NCI-H2029 treated with DMSO at 0.1 percent for 48 hours (cell line): ENCODE data around the gene DCUN1D5.
"Not testable (repeated sequence)": the region's sequence is repeated elsewhere in the genome, so short reads cannot be mapped to it uniquely, and the experiment has no call there.

Experiments used
- DNase-seq: peaks from one replicate; lab custom pipeline; 2025; lab: John Stamatoyannopoulos, UW

Gene DCUN1D5

DNA sequence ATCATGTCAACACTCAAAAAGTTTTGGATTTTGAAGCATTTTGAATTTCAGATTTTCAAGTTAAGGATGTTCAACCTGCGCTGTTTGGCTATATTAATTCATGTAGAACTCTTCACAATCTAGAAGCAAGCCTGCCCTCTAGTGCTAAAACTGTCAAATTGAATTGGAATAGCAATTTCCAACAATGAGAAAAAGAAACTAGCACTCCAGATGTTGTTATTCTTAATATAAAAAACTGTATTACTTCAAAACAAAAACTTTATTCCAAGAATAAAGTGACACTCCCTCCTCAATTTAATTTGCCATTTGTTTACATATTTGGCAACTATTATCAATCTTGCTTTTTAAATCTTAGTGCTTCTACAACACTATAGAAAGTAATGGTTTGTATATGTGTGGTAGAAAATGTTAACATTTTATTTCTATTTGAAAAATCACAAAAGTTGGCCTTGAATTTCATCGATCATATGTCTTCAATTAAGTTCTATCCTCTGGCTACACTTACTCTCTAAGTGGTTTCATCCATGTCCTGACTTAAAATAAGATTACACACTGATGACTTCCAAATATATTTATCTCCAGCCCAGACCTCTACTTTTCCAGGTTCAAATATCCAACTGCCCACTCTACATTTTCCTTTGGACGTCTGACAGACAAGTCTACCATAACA lies 36.6 kb downstream of the DCUN1D5 start:
- peak; percentile 33 for DNase-seq

DNA sequence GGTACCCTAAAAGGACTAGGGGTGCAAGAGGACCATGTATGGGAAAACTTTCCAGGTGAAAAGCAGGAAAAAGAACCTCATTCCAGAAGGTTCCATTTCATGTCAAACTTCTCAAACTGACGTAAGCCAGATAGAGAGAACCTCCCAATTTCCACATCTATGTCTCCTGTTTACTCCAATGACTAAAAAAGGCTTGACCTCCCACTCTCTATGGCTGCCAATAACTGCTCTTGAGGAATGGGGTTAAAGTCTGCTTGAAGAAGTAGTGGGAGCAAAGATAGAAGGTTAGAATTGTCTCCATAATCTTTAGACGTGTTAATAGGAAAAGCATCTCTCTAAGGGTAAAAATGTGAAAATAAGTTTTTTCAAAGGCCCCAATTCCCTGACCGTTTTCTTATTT lies 38.0 kb downstream of the DCUN1D5 start:
- DNase-seq, result no peak

DNA sequence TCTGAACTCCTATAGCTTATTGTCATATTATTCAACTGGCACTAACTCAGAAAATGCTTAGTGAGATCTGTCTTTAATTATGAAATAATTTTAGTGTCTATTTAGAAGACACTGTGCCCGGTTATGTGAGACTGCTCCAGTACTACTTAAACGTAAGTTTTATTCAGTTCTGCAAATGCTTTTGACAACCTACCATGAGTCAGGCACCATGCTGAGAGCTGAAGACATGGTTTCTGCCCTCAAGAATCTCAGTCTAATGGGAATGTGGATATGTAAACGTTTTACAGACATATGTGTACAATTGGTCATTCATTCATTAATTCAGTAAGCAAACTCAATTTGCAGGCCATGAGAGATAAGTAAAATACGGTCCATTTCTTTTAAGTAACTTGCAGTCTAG lies 40.0 kb downstream of the DCUN1D5 start:
- no peak for DNase-seq

DNA sequence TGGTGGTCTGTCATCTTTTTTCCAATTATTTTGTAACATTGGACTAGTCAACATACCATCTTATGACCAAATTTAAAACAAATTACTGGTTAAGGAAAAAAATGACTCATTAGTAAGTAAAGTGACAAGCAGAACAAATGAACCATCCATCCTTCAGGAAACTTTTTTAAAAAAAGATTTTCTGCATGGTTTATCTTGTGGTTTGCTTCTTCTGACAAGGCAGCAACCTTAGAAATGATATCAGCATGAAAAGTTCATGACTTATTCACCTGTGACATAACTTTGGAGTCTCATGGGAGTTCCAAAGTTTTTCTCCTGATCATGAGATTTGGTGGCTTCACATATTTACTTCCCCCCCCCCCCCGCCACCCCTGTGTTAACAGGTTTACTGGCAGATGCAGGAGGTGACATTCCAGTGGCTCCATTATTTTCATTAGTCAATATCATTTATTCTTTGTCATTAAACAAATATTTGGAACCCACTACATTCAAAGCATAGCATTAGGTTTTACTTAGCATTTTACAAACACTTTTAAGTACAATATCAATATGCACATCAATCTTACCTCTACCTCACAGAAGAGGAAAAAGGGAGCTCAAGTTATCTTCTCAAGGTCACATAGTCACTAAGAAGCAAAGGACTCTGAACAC lies 40.7 kb downstream of the DCUN1D5 start:
- DNase-seq, result no peak

DNA sequence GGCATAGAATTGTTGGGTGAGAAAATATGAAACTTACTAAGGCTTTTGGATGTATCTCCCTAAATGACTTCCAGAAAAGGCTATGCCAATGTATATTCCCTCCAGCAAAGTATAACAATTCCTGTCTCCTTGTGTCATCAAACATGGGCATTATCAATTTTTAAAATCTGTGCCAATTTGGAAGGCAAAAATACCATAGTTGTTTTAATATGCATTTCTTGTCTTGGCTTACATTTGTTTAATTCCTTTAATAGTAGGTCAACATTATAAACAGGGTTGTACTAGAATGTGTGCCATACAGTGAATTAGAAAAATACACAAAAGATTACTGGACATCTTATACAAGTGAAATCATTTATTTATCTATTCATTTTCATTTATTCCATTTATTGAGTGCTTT lies 41.6 kb downstream of the DCUN1D5 start:
- no peak for DNase-seq

DNA sequence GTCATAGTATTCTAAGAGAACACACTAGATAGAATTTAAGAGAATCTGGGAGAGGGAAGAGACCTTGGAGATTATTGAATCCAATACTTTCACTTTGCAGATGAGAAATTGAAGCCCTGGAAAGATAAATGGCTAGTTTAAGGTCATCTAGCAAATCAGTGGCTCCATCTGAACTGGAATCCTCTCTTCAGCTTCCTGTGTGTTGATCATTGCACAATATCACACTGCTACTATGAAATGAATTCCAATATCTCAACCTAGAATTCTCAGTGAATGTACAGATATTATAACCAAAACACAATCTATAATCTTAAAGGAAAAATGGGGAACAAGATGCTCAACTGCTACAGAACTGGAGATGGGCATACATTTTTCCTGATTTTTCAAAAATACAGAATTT lies 44.1 kb downstream of the DCUN1D5 start:
- DNase-seq, result no peak

DNA sequence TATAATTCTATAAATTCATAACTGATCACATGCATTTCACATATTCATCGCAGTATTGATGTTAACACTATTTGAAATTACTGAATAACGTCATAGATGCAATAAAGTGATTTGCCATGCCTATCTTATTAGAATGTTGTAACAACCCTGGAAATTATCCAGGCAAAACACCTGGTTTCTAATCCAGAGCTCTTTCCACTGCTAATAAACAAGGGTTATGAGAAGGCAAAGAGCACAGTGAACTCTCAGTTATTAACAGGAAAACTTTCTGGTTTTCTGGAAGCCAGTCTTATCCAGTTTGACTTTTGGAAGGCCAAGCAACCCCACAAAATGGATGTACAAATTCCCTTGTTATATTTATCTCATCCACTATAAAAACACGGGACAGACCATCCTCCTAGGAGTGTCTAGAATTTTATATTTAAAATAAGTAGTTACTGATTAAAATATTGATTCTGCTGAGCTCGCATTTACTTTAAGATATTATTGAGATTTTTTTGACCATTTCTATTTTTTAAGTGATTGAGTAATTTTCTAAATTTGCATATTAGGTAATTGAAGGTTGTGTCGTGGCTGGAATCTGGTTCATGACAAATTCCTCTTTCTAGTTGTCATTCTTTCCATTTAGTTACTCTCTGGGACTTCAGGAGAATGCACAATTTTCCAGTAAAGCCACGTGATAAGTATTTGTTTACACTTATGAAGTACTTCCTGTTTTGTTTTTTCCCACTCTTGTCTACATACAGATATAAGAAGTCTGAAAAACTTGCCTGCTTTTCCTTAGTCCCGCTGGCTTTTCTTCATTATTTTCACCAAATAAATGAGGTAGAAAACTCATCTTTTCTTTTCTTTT lies 47.9 kb downstream of the DCUN1D5 start:
- no peak for DNase-seq

DNA sequence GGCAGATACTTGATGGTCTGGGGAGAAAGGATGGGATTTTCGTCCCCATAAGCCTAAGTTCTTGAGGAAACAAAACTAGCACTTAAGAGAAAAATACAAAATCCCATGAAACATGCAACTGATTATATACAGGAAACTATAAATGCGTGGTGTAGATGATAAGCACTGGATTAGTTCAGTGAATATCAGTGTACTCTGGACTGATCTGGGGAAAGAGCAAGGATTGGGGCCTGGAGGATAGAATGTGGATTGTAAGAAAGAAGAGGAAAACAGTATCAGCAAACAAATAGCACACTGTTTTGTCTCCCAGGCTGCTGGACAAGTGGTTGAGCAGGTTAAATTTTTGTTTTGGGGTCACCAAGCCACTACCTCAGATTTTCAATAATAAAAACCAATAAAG lies 49.8 kb downstream of the DCUN1D5 start:
- no peak for DNase-seq

DNA sequence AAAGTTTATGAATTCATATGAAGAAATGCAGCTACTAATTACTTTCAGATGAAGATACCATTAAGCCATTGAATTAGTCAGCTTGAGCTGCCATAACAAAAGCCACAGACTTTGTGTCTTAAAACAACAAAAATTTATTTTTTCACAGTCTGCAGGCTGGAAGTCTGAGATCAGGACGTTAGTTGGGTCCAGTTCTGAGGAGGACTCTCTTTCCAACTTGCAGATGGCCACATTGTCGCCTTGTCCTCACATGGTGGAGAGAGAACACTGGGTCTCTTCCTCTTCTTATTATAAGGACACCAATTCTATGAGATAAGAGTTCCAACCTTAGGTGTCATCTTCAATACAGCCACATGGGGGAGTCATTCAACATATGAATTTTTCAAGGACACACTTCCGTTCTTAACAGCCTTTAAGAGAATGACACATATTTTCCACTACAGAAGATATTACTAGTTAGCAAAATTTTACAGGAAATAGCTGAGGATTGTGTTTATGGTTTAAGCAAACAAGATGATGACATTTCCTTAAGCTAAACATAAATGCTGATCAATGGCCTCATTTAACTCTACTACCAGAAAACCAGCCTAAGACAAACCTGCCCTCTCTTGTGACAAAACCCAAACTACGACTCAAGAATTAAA lies 56.0 kb downstream of the DCUN1D5 start:
- peak; percentile 66 for DNase-seq

DNA sequence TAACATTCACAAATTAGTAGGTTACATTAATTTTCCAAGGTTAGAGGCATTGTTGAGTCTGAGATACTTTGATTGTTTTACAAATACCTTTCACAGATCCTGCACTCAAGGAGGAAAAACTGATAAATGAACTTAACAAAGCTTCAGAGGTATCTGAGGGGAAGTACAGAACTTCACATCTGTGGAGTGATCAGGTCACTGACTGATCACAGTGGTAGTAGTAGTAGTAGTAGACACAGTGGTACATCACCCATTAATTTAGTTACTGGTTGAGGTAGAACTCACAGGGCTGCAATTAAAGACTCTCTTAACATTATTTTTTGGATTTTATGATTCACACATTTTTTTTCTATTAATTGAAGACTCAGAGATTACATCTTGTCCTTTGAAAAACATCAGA lies 56.7 kb downstream of the DCUN1D5 start:
- no peak for DNase-seq

DNA sequence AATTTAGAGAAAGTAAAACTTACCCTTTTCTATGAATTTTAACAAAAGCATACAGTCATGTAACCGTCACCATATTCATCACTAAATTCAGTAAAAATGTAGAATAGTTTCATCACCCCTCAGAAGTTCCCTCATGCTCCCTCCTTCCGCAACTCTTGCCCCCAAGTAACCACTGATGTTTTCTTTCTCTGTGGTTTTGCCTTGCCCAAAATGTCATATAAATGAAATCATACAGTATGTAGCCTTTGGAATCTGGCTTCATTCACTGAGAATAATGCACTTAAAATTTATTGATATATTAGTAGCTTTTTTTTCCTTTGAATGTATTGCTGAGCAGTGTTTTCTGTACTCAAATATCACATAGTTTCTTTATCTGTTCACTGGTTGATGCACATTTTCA lies 60.1 kb downstream of the DCUN1D5 start:
- DNase-seq, result no peak

DNA sequence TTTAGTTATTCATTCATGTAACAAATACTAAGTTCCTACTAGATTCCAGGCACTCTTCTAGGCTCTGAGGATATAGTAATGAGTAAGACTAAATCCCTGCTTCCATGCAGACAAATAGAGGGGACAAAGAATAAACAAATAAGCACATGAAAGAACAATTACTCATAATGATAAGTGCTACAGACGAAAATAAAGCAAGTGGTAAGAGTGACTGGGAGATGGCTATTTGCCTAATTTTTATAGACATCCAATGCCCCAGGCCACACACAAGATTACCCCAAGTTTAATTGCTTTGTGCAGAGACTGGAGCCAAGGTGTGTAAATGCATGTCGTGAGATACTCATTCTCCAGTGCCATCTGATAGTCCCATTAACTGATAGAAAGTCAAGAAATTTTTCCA lies 62.6 kb downstream of the DCUN1D5 start:
- no peak for DNase-seq

DNA sequence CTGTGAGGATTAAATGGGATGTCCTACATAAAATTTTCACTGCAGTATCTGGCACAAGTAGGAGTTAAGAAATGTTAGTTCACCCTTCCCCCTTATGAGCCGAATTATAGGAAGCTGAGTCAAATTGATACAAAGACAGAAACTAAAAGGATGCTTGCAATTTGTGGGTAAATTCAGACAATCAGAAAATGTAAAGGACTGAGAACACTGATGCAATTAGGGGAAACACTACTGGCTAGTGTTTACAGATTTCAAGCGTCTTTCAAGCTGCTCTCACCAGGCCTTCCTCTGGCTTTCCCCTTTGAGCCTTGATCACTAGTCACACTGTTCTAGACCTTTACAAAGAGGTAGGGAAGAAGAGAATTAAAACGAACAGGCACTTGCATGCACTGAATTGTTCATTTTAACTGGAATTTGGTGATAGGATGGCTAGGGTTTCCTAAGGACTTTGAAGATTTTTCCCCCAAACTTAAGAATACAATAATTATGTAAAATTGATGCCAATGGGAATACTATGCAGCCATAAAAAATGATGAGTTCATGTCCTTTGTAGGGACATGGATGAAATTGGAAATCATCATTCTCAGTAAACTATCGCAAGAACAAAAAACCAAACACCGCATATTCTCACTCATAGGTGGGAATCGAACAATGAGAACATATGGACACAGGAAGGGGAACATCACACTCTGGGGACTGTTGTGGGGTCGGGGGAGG lies 63.5 kb downstream of the DCUN1D5 start:
- not testable (repeated sequence) for DNase-seq

DNA sequence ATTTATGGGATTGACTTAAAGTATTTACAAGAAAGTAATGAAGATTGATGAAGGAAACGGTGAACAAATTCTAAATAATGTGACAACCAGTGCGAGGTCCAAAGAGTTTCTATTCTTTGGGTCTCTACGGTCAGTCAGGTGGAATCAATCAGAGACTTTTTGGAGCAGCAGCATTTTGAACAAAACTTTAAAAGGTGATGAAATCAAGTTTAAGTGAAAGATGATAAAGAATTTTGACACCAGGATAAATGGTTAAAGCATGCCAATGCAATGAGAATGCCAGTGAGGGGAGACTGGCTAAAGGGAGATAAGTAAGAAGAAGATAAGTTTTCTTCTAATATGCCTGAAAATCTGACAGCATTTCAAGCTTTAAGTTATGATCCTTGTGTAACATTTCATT lies 67.9 kb downstream of the DCUN1D5 start:
- no peak for DNase-seq

DNA sequence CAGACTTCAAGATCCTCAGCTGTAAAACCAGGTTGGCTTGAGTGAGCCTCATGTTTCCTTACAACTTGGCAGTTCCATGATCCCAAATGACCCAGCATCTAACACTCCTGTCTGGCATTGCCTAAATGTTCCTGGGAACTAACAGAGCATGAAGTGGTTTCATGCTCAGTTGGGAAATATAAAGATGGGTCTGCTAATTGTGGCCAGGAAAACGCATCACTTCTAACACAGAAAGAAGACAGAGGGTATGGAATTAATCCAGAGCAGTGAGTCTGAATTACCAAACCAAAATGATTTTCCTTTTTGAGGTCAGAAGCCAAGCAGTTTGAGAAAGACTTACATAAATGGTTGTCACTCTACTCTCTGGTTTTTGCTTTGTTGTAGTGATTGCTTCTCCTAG lies 75.9 kb downstream of the DCUN1D5 start:
- DNase-seq, result no peak

DNA sequence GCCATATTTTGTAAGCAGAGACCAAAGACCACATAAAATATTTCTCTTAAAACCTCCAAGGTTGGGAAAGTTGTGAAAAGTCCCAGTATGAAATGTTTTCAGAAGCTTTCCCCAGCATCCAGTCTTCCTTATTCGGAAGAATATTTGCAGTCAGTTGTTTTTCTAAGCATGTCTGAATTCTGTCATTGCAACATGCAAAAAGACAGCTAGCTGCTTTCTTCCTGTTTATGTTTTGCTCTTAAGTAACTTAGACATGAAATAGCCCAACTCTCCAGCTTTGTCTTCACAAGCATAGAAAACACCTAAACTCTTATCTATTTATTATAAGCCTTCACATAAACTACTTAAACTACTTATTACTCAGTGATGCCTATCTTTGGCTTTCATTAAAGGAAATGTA lies 78.5 kb downstream of the DCUN1D5 start:
- no peak for DNase-seq
